ENCODE data around the gene B9D1. TPM values are rescaled to one million over a fixed set of nuclear protein-coding genes. Genes with fewer than 3 reads are reported as not detected.

The B9D1 gene
- total RNA-seq, 6 experiments from 2014 or later = 18.0 to 28.9 (median 24.5) TPM

DNA sequence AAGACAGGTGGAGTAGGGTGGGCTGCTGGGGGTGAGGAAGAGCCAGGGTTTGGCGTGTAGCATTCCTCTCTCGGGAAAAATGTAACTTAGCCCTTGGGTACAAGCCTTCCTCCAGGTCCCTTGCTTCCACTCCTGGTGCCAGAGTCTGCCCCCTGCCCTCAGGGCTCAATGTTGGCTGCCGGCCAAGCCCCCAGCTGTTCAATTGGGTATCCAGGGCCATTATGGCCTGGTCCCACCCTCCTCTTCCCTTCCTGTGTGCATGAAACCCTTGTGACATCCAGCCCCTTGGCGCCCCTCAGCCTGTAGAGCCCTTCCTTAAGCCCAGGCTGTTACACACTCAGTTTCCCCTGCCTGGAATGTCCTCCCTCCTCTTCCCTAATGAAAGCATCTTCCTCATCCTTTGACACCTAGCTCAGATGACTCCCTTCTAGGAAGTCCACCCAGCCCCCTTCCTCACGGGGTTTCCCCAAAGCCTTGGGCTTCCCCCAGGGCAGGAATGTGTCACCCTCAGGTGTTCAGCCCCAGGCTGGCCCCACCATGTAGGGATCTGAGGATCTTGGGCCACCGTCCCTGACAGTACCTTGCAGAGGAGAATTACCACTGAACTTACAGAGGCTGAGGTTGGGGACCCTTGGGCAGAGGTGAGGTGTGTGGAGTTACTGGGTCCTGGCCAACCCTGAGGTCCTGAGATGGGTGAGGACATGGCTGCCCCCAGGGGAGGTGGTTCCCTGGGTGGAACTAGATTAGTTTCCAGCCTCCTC lies 30.0 kb downstream of the B9D1 start:
- no peak for DNase-seq
- H3K36me3 Mint-ChIP-seq (ENCODE audit: low read depth) = peaks cover 24% of the 10 kb centered on the region
- peak overlapping the region; percentile 48; the same call in 1 of the 2 replicates for H3K27ac Mint-ChIP-seq
- H3K4me3 Mint-ChIP-seq = no peak overlapping the region; the same call in 1 of the 2 replicates
- no peaks in the 10 kb centered on the region for H3K9me3 Mint-ChIP-seq
- TF ChIP-seq, protein P1, sequence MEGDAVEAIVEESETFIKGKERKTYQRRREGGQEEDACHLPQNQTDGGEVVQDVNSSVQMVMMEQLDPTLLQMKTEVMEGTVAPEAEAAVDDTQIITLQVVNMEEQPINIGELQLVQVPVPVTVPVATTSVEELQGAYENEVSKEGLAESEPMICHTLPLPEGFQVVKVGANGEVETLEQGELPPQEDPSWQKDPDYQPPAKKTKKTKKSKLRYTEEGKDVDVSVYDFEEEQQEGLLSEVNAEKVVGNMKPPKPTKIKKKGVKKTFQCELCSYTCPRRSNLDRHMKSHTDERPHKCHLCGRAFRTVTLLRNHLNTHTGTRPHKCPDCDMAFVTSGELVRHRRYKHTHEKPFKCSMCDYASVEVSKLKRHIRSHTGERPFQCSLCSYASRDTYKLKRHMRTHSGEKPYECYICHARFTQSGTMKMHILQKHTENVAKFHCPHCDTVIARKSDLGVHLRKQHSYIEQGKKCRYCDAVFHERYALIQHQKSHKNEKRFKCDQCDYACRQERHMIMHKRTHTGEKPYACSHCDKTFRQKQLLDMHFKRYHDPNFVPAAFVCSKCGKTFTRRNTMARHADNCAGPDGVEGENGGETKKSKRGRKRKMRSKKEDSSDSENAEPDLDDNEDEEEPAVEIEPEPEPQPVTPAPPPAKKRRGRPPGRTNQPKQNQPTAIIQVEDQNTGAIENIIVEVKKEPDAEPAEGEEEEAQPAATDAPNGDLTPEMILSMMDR (IDR thresholded peaks at IDR 0.05) = no peak
- peaks cover 42% of the 10 kb centered on the region for H3K4me1 Mint-ChIP-seq (ENCODE audit: low read depth)
- peaks cover 4% of the 10 kb centered on the region for H3K27me3 Mint-ChIP-seq (ENCODE audit: insufficient read depth)

DNA sequence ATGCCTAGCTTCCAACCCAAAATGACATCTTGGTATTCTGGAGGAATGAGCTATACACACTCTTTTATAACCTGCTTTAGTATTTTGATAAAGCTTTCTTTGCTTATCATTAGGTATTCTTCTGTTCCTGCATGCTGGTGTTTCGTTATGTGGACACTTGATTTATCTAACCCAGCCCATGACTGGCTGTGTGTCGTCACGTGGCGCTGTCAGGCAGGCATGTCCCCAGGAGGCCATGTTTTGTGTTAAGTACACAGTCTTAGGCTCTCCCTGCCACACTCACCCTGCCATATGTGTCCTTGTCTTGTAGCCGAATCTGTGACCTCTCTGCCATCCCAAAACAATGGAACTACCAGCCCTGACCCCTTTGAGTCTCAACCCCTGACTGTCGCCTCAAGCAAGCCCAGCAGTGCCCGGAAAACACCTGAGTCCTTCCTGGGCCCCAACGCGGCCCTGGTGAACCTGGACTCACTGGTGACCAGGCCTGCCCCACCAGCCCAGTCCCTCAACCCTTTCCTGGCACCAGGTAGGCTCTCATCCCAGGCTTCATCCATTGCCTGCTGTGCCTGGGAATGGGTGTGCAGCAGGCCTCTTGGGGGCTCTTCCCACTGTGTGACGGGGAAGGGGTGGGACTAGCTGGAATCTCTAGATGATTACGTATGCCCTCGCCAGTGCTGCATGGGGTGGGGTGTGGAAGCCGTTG lies 30.8 kb downstream of the B9D1 start:
- TF ChIP-seq, protein P1 (IDR thresholded peaks at IDR 0.05) = no peak
- peaks cover 50% of the 10 kb centered on the region for H3K4me1 Mint-ChIP-seq (ENCODE audit: low read depth)
- H3K27ac Mint-ChIP-seq = peak overlapping the region; percentile 84
- H3K36me3 Mint-ChIP-seq (ENCODE audit: low read depth) = peaks cover 27% of the 10 kb centered on the region
- peaks cover 2% of the 10 kb centered on the region; the same call in 1 of the 2 replicates for H3K9me3 Mint-ChIP-seq
- no peak for DNase-seq
- no peaks in the 10 kb centered on the region for H3K27me3 Mint-ChIP-seq (ENCODE audit: insufficient read depth)
- H3K4me3 Mint-ChIP-seq = peak overlapping the region; percentile 53

DNA sequence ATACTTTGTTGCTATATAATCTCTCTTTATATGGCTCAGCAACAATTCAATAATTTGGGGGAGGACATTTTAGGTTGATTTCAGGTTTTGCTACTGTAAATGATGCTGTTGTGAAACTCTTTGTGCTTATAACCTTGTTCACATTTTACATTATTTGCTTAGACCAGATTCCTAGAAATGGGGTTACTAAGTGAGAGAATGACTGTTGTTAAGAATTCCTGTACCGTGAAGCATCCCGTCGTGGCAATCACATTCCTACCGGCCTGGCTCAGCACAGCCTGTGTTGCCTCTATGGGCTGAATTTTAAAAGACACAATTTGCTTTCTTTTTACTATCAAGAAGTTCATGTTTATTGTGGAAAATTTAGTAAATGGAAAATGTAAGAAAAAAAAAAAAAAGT lies 31.4 kb downstream of the B9D1 start:
- Mint-ChIP-seq H3K27me3 (ENCODE audit: insufficient read depth) (no peaks in the 10 kb centered on the region), H3K4me3 (peak overlapping the region; percentile 53), H3K4me1 (ENCODE audit: low read depth) (peaks cover 56% of the 10 kb centered on the region), H3K27ac (peak overlapping the region; percentile 84), H3K9me3 (peaks cover 4% of the 10 kb centered on the region; the same call in 1 of the 2 replicates), H3K36me3 (ENCODE audit: low read depth) (peaks cover 27% of the 10 kb centered on the region)
- peak; percentile 88 for DNase-seq
- TF ChIP-seq, protein P1 (IDR thresholded peaks at IDR 0.05) = 0 out of 2 replicates have a peak, but pooled peaks have one; percentile 18

DNA sequence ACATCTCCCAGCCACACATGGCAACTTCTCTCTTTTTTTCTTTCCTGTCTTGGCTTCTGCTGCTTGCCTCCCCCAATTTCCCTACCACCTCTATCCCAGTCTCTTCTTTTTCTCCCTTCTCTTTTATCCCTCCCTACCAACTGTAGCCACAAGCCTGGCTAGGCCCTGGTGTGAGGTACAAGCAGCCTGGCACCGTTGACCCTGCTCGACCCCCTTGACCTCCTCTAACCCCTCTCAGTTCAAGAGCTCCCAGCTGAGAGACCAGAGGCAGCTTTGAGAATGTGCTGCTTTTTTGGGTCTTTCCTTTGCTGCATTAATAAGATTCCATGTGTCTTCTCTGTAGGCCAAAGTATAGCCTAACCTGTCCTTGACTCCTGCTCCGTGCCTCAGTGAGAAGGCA lies 32.3 kb downstream of the B9D1 start:
- Mint-ChIP-seq H3K36me3 (ENCODE audit: low read depth) (peaks cover 34% of the 10 kb centered on the region), H3K27me3 (ENCODE audit: insufficient read depth) (no peaks in the 10 kb centered on the region), H3K27ac (peak overlapping the region; percentile 84), H3K4me3 (no peak overlapping the region), H3K9me3 (peaks cover 8% of the 10 kb centered on the region), H3K4me1 (ENCODE audit: low read depth) (peaks cover 65% of the 10 kb centered on the region)
- TF ChIP-seq, protein P1 (IDR thresholded peaks at IDR 0.05) = no peak
- no peak for DNase-seq

DNA sequence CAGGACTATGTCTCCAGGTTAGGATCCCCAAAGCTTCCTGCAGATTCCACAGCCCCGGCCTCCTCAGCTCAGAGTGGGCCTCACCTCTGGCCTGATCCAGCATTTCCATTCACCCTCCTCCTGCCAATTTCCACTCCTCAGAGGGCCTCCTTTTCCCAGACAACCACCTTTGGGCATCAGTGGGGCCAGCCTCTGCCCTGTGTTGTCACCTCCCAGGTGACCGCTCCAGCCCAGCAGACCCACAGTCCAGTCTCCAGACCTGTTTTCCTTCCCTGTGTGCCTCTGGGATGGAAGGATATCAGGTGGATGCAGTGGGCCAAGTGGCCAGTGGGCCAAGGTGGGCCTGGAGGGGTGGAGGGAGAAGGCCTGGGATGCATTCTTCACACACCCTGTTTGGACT lies 32.7 kb downstream of the B9D1 start:
- no peak overlapping the region for H3K4me3 Mint-ChIP-seq
- TF ChIP-seq, protein P1 (IDR thresholded peaks at IDR 0.05) = no peak
- no peaks in the 10 kb centered on the region for H3K27me3 Mint-ChIP-seq (ENCODE audit: insufficient read depth)
- H3K9me3 Mint-ChIP-seq = peaks cover 12% of the 10 kb centered on the region
- no peak for DNase-seq
- H3K27ac Mint-ChIP-seq = no peak overlapping the region; the same call in 1 of the 2 replicates
- peaks cover 38% of the 10 kb centered on the region for H3K36me3 Mint-ChIP-seq (ENCODE audit: low read depth)
- peaks cover 65% of the 10 kb centered on the region for H3K4me1 Mint-ChIP-seq (ENCODE audit: low read depth)

All from HFFc6 (cell line).